Fibroblast of lung (primary cell): ENCODE measurements around the gene BATF.

Source experiments
- CTCF ChIP-seq, 2 donors: IDR thresholded peaks in 1 of 2; conservative IDR thresholded peaks in 1 of 2; 1 replicate in 1 of 2; 2 replicates in 1 of 2; pipeline ENCODE4 v1.5.1; 2011 to 2012; ENCODE audit warnings: low read length in 2 of 2, control low read depth in 1 of 2, inconsistent platforms in 1 of 2, low read depth in 1 of 2, mild to moderate bottlenecking in 1 of 2
- EZH2 ChIP-seq: IDR thresholded peaks from 2 replicates; pipeline ENCODE4 v1.5.1; 2012; ENCODE audit warnings: low read length, control low read depth, mild to moderate bottlenecking; ENCODE audit errors: missing control alignments

GRCh38 chr14:75572104-75572503 is 49.8 kb downstream of the BATF start:
- TF ChIP-seq CTCF (conservative IDR thresholded peaks at IDR 0.05 in 1 of 2, IDR thresholded peaks at IDR 0.05 in 1 of 2; ENCODE audit: low read depth in 1 of 2, low read length in 2 of 2) (no peak), EZH2 (no peak)
